GM21576 (cell line): ENCODE results near the gene MOB3B.

ENCODE experiments used
- ATAC-seq: cut with Tn5 transposase; IDR thresholded peaks from one replicate; pipeline ENCODE4 v1.9.1; 2021; ENCODE audit warnings: mild to moderate bottlenecking, moderate library complexity; ENCODE audit not compliant: unreplicated experiment

The MOB3B gene

DNA sequence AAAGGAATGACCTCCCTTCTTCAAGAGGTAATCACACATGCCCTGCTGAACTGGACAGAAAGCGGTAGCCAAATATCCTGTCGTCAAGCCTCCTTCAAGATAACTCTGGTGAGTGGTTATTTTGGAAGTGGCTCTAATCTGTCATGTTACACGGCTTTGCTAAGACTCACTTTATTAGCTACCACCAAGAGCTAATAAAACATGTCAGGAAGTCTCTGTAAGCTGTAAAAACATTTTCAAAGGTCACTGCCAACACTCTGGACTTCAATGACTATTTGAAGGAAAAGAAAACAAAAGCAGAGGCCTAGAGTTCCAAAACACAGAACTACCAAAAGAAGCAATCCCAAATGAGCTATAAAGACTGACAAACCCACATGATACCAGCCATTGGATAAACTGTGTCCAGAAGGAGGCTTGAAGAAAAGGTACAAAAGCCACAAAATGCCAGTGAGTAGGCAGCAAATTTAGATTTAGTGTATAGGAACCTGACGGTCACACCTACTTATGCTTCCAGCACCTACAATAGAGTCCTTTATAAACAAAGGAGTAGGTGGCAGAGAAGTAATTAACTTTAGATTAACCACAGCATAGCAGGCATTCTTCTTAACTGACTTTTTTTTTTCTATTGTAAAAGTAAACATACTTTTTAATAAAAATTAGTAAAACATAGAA, 135.3 kb downstream of the MOB3B start:
- ATAC-seq: no peak

DNA sequence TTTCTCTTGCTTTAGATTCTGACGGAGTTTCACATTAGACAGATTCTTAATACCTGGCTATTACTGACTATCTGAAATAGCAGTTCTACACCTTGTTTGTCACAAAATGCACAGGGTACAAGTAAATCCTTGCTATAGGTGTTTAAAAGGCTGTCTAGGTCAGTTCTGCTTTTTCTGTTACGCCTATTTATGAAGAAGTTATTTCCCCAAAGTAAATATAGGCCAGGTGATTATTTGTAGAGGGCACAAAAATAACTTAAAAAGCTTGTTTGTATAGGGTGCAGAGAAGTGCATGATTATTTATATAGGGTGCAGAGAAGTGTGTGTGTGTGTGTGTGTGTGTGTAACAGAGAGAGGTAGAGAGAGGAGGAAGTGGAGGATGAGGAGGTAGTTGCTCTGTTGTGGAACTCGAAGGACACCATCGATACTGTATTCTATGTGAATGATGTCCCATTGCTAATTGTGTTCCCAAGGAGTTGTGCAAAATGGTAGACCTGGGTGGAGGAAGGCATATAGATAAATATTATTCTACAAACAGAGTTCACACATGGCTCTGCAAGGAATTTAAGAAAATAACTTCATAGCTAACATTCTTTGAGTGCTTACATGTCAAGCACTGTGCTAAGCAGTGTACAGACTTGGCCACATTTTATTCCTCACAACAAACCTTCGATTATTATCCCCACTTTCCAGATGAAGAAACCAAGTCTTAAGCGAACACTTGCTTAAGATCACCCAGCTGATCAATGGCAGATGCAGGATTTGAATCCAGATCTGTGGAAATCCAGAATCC, 136.4 kb downstream of the MOB3B start:
- ATAC-seq: no peak

DNA sequence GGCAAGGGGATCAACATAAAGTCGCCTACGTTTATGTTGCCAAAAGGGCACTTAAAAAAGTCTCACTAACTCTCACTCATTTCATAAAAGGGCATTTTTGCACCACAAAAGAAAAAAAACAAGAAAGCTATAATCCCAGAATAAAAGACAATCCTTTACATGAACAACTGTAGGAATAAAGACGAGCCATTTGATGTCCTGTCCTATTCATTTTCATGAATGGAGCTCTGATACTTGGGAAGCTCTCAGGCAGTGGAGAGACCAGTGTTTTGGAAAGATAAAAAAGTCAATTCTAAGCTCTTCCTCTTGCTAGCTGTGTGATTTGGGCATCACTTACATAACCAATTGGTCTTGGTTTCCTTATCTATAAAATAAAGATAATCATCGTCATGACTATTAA, 137.2 kb downstream of the MOB3B start:
- ATAC-seq: no peak

GRCh38 chr9:27391040-27391895, 138.3 kb downstream of the MOB3B start:
- ATAC-seq: no peak

- no peak for ATAC-seq
Observed at GRCh38 chr9:27388150-27388549, 141.5 kb downstream of the MOB3B start.

DNA sequence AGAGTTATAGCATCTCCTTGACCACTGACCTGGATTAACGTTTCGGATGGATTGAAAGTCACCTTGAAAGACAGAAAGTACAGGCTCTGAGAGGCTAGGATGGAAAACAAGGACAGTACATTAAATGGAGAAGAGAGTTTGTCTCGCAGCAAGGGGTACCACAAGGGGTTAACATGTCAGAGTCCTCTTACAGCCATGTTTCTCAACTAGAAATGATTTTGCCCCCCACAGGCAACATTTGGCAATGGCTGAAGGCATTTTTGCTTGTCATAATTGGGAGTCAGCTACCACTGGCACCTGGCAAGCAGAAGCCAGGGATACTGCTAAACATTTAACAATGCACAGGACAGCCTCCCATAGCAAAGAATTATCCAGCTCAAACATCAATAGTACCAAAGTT, 141.9 kb downstream of the MOB3B start:
- no peak for ATAC-seq

GRCh38 chr9:27386571-27387091, 143.0 kb downstream of the MOB3B start:
- ATAC-seq: no peak

DNA sequence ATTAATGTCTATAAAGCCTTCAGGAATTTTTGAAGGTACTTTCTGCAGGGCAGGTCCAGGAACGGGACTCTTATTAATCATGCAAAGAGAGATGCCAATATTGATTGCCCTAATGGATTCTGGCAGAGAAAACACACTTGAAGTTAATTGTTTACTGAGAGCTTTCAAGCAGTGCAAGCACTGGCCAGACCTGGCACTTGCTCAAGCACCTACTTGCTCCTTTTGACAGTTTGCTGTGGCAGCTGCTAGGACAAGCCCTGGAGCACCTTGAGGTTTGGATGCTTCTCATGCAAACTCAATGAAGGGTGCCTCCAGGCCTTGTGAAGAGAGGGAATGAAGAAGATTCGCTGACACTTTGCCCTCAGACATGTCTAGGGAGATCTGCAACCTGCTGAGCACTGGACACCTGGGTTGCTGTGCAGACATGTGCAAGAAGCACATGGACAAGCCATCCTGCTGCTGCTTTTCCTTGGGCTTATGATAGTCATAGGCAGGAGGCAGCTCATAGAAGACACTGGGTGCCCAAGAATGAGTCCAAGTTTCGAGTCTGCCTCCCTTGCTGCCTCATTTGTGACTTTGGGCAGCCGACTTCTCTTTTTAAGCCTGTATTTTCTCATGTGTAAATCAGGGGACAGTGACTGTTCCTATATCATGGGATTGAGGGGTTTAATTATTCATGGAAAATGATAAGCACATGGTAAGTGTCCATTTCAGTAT, 143.8 kb downstream of the MOB3B start:
- ATAC-seq: no peak

GRCh38 chr9:27384262-27385014, 145.2 kb downstream of the MOB3B start:
- ATAC-seq: no peak

DNA sequence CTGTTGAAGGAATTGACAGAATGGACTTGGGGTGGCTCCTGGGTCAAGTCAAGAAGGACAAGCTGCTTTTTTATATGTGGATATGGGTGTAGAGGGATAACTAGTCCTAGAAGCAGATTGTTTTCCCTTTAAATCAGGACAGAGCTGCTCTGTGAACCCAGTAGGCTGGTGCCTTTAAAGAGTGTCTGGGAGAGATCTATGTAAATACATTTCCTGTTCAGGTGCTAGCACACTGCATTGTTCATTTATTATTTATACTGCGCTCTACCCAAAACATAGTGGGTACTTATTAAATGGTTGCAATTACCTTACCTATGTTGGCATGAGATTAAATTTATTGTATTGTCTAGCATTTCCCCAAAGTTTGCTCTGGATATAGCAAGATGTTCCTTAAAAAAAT, 146.1 kb downstream of the MOB3B start:
- ATAC-seq: peak; percentile 32

- ATAC-seq: no peak
Observed at GRCh38 chr9:27382975-27383374, 146.6 kb downstream of the MOB3B start.

GRCh38 chr9:27382308-27382707, 147.3 kb downstream of the MOB3B start:
- ATAC-seq: no peak

DNA sequence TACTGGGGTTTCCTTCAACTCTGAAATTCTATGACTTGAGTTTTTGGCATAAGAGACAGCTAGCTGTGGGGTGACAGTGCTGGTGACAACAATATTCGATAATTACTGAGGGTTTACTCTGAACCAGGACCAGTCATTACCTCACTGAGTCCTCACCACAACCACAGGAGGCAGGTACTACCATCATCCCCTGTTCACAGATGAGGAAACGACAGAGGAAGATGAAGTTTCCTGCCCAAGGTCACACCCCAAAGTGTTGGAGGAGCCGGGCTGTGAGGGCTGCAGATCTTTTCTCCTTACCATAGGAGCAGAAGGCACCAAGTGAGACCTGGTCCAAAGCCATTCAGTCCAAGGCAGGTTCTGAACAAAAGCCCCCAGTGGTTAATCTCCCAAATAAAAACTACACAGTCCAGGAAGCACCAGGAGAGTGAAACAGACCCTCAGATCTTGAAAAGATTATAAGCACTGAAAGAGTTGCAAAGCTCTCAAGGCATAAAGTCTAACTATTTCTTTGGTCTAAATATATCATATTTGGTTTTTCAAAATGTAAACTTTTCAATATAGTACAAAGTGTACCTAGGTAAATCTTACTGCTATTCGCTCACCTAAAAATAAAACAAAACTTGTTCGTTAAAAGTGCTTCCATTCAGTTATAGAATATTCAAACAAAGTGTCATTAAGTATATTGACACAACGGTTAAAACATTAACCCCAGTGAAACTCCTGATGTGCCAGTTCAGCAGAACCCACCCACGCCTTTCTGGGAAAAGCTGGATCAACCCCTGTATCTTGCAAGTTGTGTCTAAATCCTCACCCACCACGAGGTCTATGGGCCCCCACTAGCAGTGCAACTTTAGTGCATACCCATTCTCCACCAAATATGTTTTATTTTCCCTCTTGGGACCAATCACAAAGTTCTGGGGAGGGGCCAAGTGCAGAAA, 150.0 kb downstream of the MOB3B start:
- ATAC-seq: peak; percentile 16

DNA sequence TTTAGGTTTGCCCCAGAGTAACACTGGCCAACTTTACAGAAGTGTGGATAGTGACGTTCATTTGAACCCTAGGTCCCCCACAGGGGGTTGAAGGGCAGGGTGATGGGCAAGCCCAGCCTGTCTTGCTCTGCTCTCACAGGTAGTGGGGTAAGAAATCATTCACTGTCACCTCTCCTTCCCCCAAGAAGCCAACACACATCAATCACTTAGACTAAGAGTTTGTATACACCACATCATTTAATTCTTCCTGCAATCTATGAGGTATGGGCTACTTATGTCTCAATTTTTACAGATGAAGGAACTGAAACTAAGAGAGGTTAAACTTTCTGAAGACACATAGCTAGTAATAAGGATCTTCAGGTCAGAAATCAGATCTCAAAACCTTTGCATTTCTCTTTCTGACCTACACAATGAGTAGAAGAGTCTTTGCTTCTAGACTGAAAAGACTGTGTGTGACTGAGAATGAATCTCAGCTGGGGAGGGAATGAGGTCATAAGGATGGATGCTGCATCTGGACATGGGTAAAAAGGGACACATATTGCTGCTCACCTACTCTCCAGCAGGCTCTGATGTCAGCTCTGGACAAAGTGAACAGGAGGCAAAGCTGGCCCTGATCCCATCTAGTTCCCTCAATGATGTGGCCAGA, 151.7 kb downstream of the MOB3B start:
- peak; percentile 82 for ATAC-seq

GRCh38 chr9:27377147-27377807, 152.3 kb downstream of the MOB3B start:
- no peak for ATAC-seq

DNA sequence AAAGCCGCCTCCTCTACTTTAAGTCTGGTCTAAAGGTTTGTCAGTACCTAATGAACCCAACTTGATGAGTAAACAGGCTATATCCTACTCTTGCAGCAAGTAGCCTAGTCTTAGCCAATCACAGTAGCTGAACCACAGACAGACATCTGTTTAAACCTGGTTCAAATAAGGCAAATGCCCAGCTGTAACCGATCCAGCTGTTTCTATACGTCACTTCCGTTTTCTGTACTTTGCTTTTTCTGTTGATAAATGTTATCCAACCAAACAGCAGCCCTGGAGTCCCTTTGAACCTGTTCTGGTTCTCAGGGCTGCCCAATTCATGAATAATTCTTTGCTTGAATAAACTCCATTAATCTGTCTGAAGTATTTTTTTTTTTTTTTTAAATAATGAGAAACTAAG, 155.8 kb downstream of the MOB3B start:
- no peak for ATAC-seq

GRCh38 chr9:27372615-27373014, 157.0 kb downstream of the MOB3B start:
- ATAC-seq: no peak

DNA sequence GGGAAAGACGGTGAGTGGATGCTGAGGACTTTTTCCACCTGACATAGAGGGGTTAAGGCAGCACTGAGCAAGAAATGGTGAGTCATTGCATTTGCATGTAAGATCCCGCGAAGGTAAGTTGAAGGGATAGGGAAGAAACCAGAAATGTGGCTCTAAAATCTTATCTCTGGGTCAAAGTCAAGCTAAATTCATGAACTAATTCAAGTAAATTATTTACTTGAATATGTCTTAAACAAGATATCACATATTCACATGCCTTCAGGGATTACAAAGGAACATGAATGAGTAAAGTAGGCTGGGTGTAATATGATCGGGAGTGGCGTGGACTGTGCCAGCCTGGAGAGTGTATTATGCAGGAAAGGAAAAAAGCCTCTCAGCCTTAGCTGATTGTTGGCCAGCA, 158.2 kb downstream of the MOB3B start:
- ATAC-seq: no peak
